B cell (primary cell): ENCODE measurements around the gene ORMDL3. TPM values are rescaled to one million over a fixed set of nuclear protein-coding genes. Genes with fewer than 3 reads are reported as not detected.

Source experiments
- ATAC-seq: fragments of 200-7000 bp; cut with Tn5 transposase; one replicate; pipeline ENCODE4 v1.10.0; 2021; ENCODE audit warnings: low read depth, mild to moderate bottlenecking, moderate number of reproducible peaks, moderate library complexity
- CTCF ChIA-PET: fragments of 350-600 bp; sonication (Branson Sonifier 250); formaldehyde crosslinking; loops from one replicate; lab custom pipeline; 2021; ENCODE audit warnings: antibody characterized with exemption, inconsistent platforms; lab: Charles Lee
- POLR2A ChIA-PET: fragments of 350-600 bp; sonication (Branson Sonifier 250); formaldehyde crosslinking; loops from one replicate; lab custom pipeline; 2021; ENCODE audit warnings: antibody characterized with exemption; lab: Charles Lee
- DNase-seq: peaks from one replicate; pipeline ENCODE4 v3.0.0; 2013
- H2AFZ ChIP-seq: 2 replicates; pipeline ENCODE4 v1.6.1; 2012; ENCODE audit warnings: mild to moderate bottlenecking, low read depth, low read length; ENCODE audit not compliant: insufficient read depth, poor library complexity, severe bottlenecking
- H3K27ac ChIP-seq, 2 donors: 1 replicate in 1 of 2; 2 replicates in 1 of 2; pipeline ENCODE4 v1.5.1; 2012 to 2013; ENCODE audit warnings: low read length in 2 of 2, mild to moderate bottlenecking in 2 of 2, moderate library complexity in 1 of 2
- H3K27me3 ChIP-seq, 4 experiments: fragments of 200-600 bp in 1 of 4; sonication (generic) in 1 of 4; replicated peaks in 1 of 4; 1 replicate in 2 of 4; 2 replicates in 2 of 4; pipeline versions ENCODE4 v1.6.1 to v1.7.0; 2013 to 2016; ENCODE audit warnings: low read length in 3 of 4, mild to moderate bottlenecking in 2 of 4, mixed read lengths in 1 of 4, moderate library complexity in 1 of 4; ENCODE audit not compliant: insufficient read depth in 4 of 4, control insufficient read depth in 3 of 4; ENCODE audit errors: control extremely low read depth in 1 of 4
- H3K36me3 ChIP-seq, 2 experiments: replicated peaks in 1 of 2; 1 replicate in 1 of 2; 2 replicates in 1 of 2; pipeline versions ENCODE4 v1.6.1 to v1.7.1; 2013; ENCODE audit warnings: low read length in 1 of 2; ENCODE audit not compliant: insufficient read depth in 2 of 2, control insufficient read depth in 1 of 2; ENCODE audit errors: control extremely low read depth in 1 of 2, extremely low read depth in 1 of 2
- H3K4me1 ChIP-seq, 2 donors: fragments of 200-600 bp in 1 of 2; sonication (generic) in 1 of 2; 1 replicate in 1 of 2; 2 replicates in 1 of 2; pipeline versions ENCODE4 v1.5.1 to v1.6.1; 2013 to 2017; ENCODE audit warnings: low read length in 2 of 2; ENCODE audit not compliant: control insufficient read depth in 2 of 2, insufficient read depth in 2 of 2
- H3K4me2 ChIP-seq: replicated peaks from 2 replicates; pipeline ENCODE3; 2012; ENCODE audit warnings: mild to moderate bottlenecking, low read depth, low read length; ENCODE audit not compliant: poor library complexity, severe bottlenecking
- H3K4me3 ChIP-seq, 5 experiments: fragments of 200-600 bp in 1 of 5; sonication (generic) in 1 of 5; 1 replicate in 3 of 5; 2 replicates in 2 of 5; pipeline versions ENCODE4 v1.5.1 to v1.7.0; 2011 to 2016; ENCODE audit warnings: low read length in 4 of 5, mild to moderate bottlenecking in 4 of 5, low read depth in 2 of 5, control low read depth in 1 of 5, moderate library complexity in 1 of 5; ENCODE audit not compliant: insufficient read depth in 1 of 5; ENCODE audit errors: control extremely low read depth in 1 of 5, extremely low read depth in 1 of 5
- H3K79me2 ChIP-seq: fragments of 200-600 bp; sonication (generic); one replicate; pipeline ENCODE4 v1.6.0; 2016; ENCODE audit warnings: low read length; ENCODE audit not compliant: control insufficient read depth, insufficient read depth
- H3K9ac ChIP-seq: fragments of 200-600 bp; sonication (generic); 2 replicates; pipeline ENCODE4 v1.6.1; 2017; ENCODE audit warnings: mild to moderate bottlenecking, low read length, moderate library complexity
- H3K9me3 ChIP-seq, 3 donors: one replicate each; pipeline versions ENCODE4 v1.6.1 to v1.7.1; 2013; ENCODE audit warnings: low read length in 2 of 3; ENCODE audit not compliant: control insufficient read depth in 2 of 3, insufficient read depth in 1 of 3; ENCODE audit errors: control extremely low read depth in 1 of 3
- H4K20me1 ChIP-seq: 2 replicates; pipeline ENCODE4 v1.6.0; 2012; ENCODE audit warnings: mild to moderate bottlenecking, low read length; ENCODE audit not compliant: insufficient read depth, control insufficient read depth, poor library complexity, severe bottlenecking
- H3K27ac Mint-ChIP-seq: one replicate; pipeline ENCODE4 v1.8.0; 2021; ENCODE audit warnings: mixed read lengths
- H3K27me3 Mint-ChIP-seq: one replicate; pipeline ENCODE4 v1.8.0; 2021; ENCODE audit warnings: mixed read lengths
- H3K4me1 Mint-ChIP-seq: one replicate; pipeline ENCODE4 v1.8.0; 2021; ENCODE audit warnings: mixed read lengths
- H3K4me3 Mint-ChIP-seq: one replicate; pipeline ENCODE4 v1.8.0; 2021; ENCODE audit warnings: mixed read lengths
- H3K9me3 Mint-ChIP-seq: one replicate; pipeline ENCODE4 v1.8.0; 2022; ENCODE audit warnings: mixed read lengths; ENCODE audit not compliant: insufficient read depth
- CTCF ChIP-seq: fragments of 200-600 bp; IDR thresholded peaks from one replicate; pipeline ENCODE4 v1.8.0; 2022; ENCODE audit warnings: antibody characterized with exemption, mild to moderate bottlenecking
- EZH2 ChIP-seq: IDR thresholded peaks from 2 replicates; pipeline ENCODE4 v1.6.1; 2012; ENCODE audit warnings: borderline replicate concordance, low read depth, mild to moderate bottlenecking, moderate library complexity, low read length; ENCODE audit not compliant: insufficient read depth, poor library complexity, severe bottlenecking
- WGBS: methylation state at CpG from one replicate; pipeline ENCODE4 v1.1.5; 2013; ENCODE audit warnings: missing lambda C conversion rate; ENCODE audit not compliant: insufficient coverage; 5-methylcytosine and 5-hydroxymethylcytosine counted together
- intact Hi-C: fragments of 100-400 bp; cut with micrococcal nuclease; formaldehyde crosslinking; loops from one replicate; pipeline ENCODE4 v1.10.0; 2022
- polyA plus RNA-seq: library from polyadenylated mRNA; depleted of rRNA; stranded (reverse); fragments of >200 nt; gene quantifications from 2 replicates; pipeline ENCODE4 v1.2.3, GENCODE V29; 2012
- total RNA-seq, 2 donors: library from RNA; stranded (reverse); fragments of 120-200 nt in 1 of 2; gene quantifications; 1 replicate in 1 of 2; 2 replicates in 1 of 2; pipeline versions ENCODE4 v1.2.3 to v1.2.4, GENCODE V29; 2013 to 2022

ORMDL3 gene
- total and polyA plus RNA-seq, 2 donors (not counting 1 experiment from before 2014, with no cell fraction given): 51.8 to 90.6 TPM

- ChIA-PET POLR2A (no interaction called here), CTCF (interaction anchor here (1.1 kb wide), 1 partner anchor 10 kb away, joined by 3 read pairs; no protein-coding TSS in a partner anchor)
- Histone ChIP-seq H3K4me3 (no peak overlapping the region), H3K79me2 (no peaks in the 10 kb centered on the region), H3K4me1 (peaks cover 5 to 7% of the 10 kb centered on the region in 2 donors), H4K20me1 (no peaks in the 10 kb centered on the region), H3K27ac (no peak overlapping the region), H3K9ac (no peak overlapping the region), H2AFZ (no peak overlapping the region), H3K27me3 (peaks cover 0 to 7% (median 3%) of the 10 kb centered on the region in 4 experiments), H3K36me3 (no peaks in the 10 kb centered on the region), H3K9me3 (no peaks in the 10 kb centered on the region), H3K4me2 (no peak overlapping the region)
- 99% methylated on average over 6 of the region's 6 CpGs for WGBS
- peaks cover 50% of the 10 kb centered on the region for H3K27me3 Mint-ChIP-seq
- intact Hi-C loops: no loop called here
- H3K4me1 Mint-ChIP-seq: no peaks in the 10 kb centered on the region
- ATAC-seq (no peak), DNase-seq (no peak)
- no peaks in the 10 kb centered on the region for H3K9me3 Mint-ChIP-seq
- no peak overlapping the region for H3K27ac Mint-ChIP-seq
- TF ChIP-seq EZH2 (no peak), CTCF (no peak)
- no peak overlapping the region for H3K4me3 Mint-ChIP-seq
Observed at GRCh38 chr17:39969375-39969774, 42.0 kb upstream of the ORMDL3 start.

DNA sequence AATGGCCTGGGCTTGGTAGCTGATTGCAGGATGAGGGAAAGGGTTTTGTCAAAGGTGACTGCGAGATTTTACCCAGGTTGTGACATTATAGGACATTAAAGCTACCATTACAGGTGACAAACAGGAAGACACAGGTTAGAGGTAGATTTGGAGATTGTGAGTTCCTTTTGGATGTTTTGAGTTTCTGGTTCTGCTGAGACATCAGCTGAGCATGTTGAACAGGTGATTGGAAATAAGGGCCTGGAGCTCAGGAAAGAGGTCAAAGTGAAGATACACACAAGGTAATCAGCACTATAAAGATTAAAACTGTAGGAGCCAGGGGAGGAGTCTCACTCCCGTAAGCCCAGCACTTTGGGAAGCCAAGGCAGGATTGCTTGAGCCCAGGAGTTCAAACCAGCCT, 41.4 kb upstream of the ORMDL3 start:
- Histone ChIP-seq H3K4me3 (no peak overlapping the region), H2AFZ (no peak overlapping the region), H3K9me3 (no peaks in the 10 kb centered on the region), H4K20me1 (no peaks in the 10 kb centered on the region), H3K4me1 (peaks cover 7% of the 10 kb centered on the region in 2 donors), H3K27ac (no peak overlapping the region), H3K9ac (no peak overlapping the region), H3K4me2 (no peak overlapping the region), H3K27me3 (peaks cover 0 to 7% (median 3%) of the 10 kb centered on the region in 4 experiments), H3K79me2 (no peaks in the 10 kb centered on the region), H3K36me3 (no peaks in the 10 kb centered on the region)
- ChIA-PET POLR2A (no interaction called here), CTCF (interaction anchor here (1.1 kb wide), 2 partner anchors 11 kb away, joined by 3 read pairs; no protein-coding TSS in a partner anchor)
- WGBS: 100% methylated on average over 2 of the region's 2 CpGs
- Mint-ChIP-seq H3K27me3 (peaks cover 48% of the 10 kb centered on the region), H3K4me3 (no peak overlapping the region), H3K4me1 (peaks cover 4% of the 10 kb centered on the region), H3K27ac (no peak overlapping the region), H3K9me3 (no peaks in the 10 kb centered on the region)
- ATAC-seq: no peak
- TF ChIP-seq EZH2 (no peak), CTCF (no peak)
- intact Hi-C loops: no loop called here
- no peak for DNase-seq
